Middle frontal gyrus (tissue), 1 donor: ENCODE measurements around the gene ZER1.
"Not testable (repeated sequence)": the region's sequence is repeated elsewhere in the genome, so short reads cannot be mapped to it uniquely, and the experiment has no call there.

Source experiments
- DNase-seq: peaks from one replicate; pipeline ENCODE4 v3.0.0-alpha.2; 2015; ENCODE audit warnings: low spot score; ENCODE audit errors: extremely low spot score

The ZER1 gene

GRCh38 chr9:128787659-128788058 lies 15.9 kb upstream of the ZER1 start:
- no peak for DNase-seq

GRCh38 chr9:128786681-128787601 lies 15.2 kb upstream of the ZER1 start, which contains the start of gene TBC1D13:
TSS of gene TBC1D13 (plus strand) at chr9:128787253. CDS start at chr9:128787354, 101 bp downstream.
- DNase-seq: peak; percentile 57

- no peak for DNase-seq
Measured at GRCh38 chr9:128785427-128785826, 13.7 kb upstream of the ZER1 start.

GRCh38 chr9:128782669-128783068 lies 10.9 kb upstream of the ZER1 start:
- no peak for DNase-seq

GRCh38 chr9:128781187-128782070 lies 9.7 kb upstream of the ZER1 start:
- DNase-seq: no peak

- not testable (repeated sequence) for DNase-seq
Measured at GRCh38 chr9:128780093-128780492, 8.4 kb upstream of the ZER1 start.

- DNase-seq: no peak
Measured at GRCh38 chr9:128774804-128775203, 3.1 kb upstream of the ZER1 start.

- no peak for DNase-seq
Measured at GRCh38 chr9:128773049-128773448, 1.3 kb upstream of the ZER1 start.

GRCh38 chr9:128771094-128771721 lies 519 bp downstream of the ZER1 start:
- no peak for DNase-seq

GRCh38 chr9:128770286-128771030 lies 1.3 kb downstream of the ZER1 start:
- DNase-seq: no peak

GRCh38 chr9:128768606-128769005 lies 3.1 kb downstream of the ZER1 start:
- no peak for DNase-seq

GRCh38 chr9:128765499-128765898 lies 6.2 kb downstream of the ZER1 start:
- DNase-seq: no peak

GRCh38 chr9:128764361-128764760 lies 7.4 kb downstream of the ZER1 start:
- DNase-seq: no peak

- DNase-seq: no peak
Measured at GRCh38 chr9:128762671-128763449, 8.9 kb downstream of the ZER1 start.

GRCh38 chr9:128757602-128758001 lies 14.1 kb downstream of the ZER1 start:
- DNase-seq: no peak

- DNase-seq: no peak
Measured at GRCh38 chr9:128753627-128754026, 18.1 kb downstream of the ZER1 start.

- DNase-seq: no peak
Measured at GRCh38 chr9:128750926-128751595, 20.7 kb downstream of the ZER1 start.

- DNase-seq: no peak
Measured at GRCh38 chr9:128747241-128747640, 24.5 kb downstream of the ZER1 start.

GRCh38 chr9:128743421-128743820 lies 28.3 kb downstream of the ZER1 start:
- no peak for DNase-seq

GRCh38 chr9:128742401-128742800 lies 29.3 kb downstream of the ZER1 start:
- no peak for DNase-seq
